HepG2 (cell line): ENCODE data around the gene ZFYVE27. TPM values are rescaled to one million over a fixed set of nuclear protein-coding genes. Genes with fewer than 3 reads are reported as not detected.

Experiments
- CBFB ChIP-seq: sonication (generic); formaldehyde crosslinking; IDR thresholded peaks from 2 replicates; pipeline ENCODE4 v1.4.0; 2020; ENCODE audit warnings: missing genetic modification reagents
- CSRNP2 ChIP-seq: sonication (generic); formaldehyde crosslinking; conservative IDR thresholded peaks from 2 replicates; pipeline ENCODE4 v1.8.0; 2022; ENCODE audit warnings: low read depth, missing genetic modification reagents
- EED ChIP-seq: sonication (generic); formaldehyde crosslinking; IDR thresholded peaks from 2 replicates; pipeline ENCODE4 v1.5.0; 2020; ENCODE audit warnings: mild to moderate bottlenecking, missing genetic modification reagents
- FOSL1 ChIP-seq: sonication (generic); formaldehyde crosslinking; IDR thresholded peaks from 2 replicates; pipeline ENCODE4 v1.9.0; 2021; ENCODE audit warnings: missing genetic modification reagents, borderline replicate concordance
- GPBP1L1 ChIP-seq: sonication (generic); formaldehyde crosslinking; IDR thresholded peaks from 2 replicates; pipeline ENCODE4 v1.5.0; 2020; ENCODE audit warnings: mild to moderate bottlenecking, missing genetic modification reagents
- KDM4B ChIP-seq: sonication (generic); formaldehyde crosslinking; IDR thresholded peaks from 2 replicates; pipeline ENCODE4 v1.4.0; 2020; ENCODE audit warnings: missing genetic modification reagents
- MEF2D ChIP-seq: sonication (generic); formaldehyde crosslinking; IDR thresholded peaks from 2 replicates; pipeline ENCODE4 v1.5.1; 2020; ENCODE audit warnings: mild to moderate bottlenecking, missing genetic modification reagents
- NR1H2 ChIP-seq: sonication (generic); formaldehyde crosslinking; IDR thresholded peaks from 2 replicates; pipeline ENCODE4 v1.8.1; 2022; ENCODE audit warnings: low read depth, missing genetic modification reagents, borderline replicate concordance
- REPIN1 ChIP-seq: sonication (generic); formaldehyde crosslinking; IDR thresholded peaks from 2 replicates; pipeline ENCODE4 v1.8.0; 2022; ENCODE audit warnings: missing genetic modification reagents, low read depth, mild to moderate bottlenecking, borderline replicate concordance
- REST ChIP-seq, 2 experiments: IDR thresholded peaks; 2 replicates each; pipeline ENCODE4 v1.6.1; 2011 to 2012; ENCODE audit warnings: low read length in 2 of 2, borderline replicate concordance in 1 of 2, low read depth in 1 of 2, mild to moderate bottlenecking in 1 of 2, moderate library complexity in 1 of 2
- ZBED4 ChIP-seq: sonication (generic); formaldehyde crosslinking; IDR thresholded peaks from 2 replicates; pipeline ENCODE4 v1.4.0; 2020; ENCODE audit warnings: missing genetic modification reagents, borderline replicate concordance
- ZMAT3 ChIP-seq: sonication (generic); formaldehyde crosslinking; conservative IDR thresholded peaks from 2 replicates; pipeline ENCODE4 v1.7.0; 2021; ENCODE audit warnings: missing genetic modification reagents
- ZNF737 ChIP-seq: sonication (generic); formaldehyde crosslinking; IDR thresholded peaks from 2 replicates; pipeline ENCODE4 v1.5.0; 2020; ENCODE audit warnings: missing genetic modification reagents, mild to moderate bottlenecking, borderline replicate concordance
- ZNF816 ChIP-seq: sonication (generic); formaldehyde crosslinking; IDR thresholded peaks from 2 replicates; pipeline ENCODE4 v1.8.0; 2022; ENCODE audit warnings: missing genetic modification reagents, mild to moderate bottlenecking, borderline replicate concordance
- polyA plus RNA-seq, 8 experiments: library from polyadenylated mRNA; depleted of rRNA in 3 of 8; stranded (reverse) in 7 of 8; unstranded in 1 of 8; fragments of >200 nt; fragmentation: Illumina TruSeq in 4 of 8; extraction: Trizol in 4 of 8; gene quantifications; 2 replicates each; pipeline versions ENCODE4 v1.2.1 to v1.2.3, GENCODE V29; 2011 to 2016; ENCODE audit warnings: low read depth in 4 of 8, missing spikeins in 1 of 8, mixed read lengths in 1 of 8; ENCODE audit not compliant: insufficient read depth in 1 of 8
- total RNA-seq, 5 experiments: library from RNA; depleted of rRNA; stranded (reverse); fragments of >200 nt; fragmentation: Illumina TruSeq; extraction: Trizol; gene quantifications; 2 replicates each; pipeline ENCODE4 v1.2.3, GENCODE V29; 2016; ENCODE audit warnings: low read depth in 1 of 5

The ZFYVE27 gene
- total and polyA plus RNA-seq, 2 of the 13 experiments (the other 11 are each of a cell fraction or from before 2014, with no cell fraction given) = 19.7 to 20.5 TPM

GRCh38 chr10:97736902-97737769, at the start of gene ZFYVE27 (continued):
- TF ChIP-seq REST (IDR thresholded peaks at IDR 0.05; ENCODE audit: borderline replicate concordance in 1 of 2, low read depth in 1 of 2, low read length in 2 of 2) = peak in 1 of 2 experiments; percentile 57; a peak in 1 of 4 replicates
- peak; percentile 91; the same call in 1 of the 2 replicates for TF ChIP-seq NR1H2 (CRISPR knock-in tag)
- peak; percentile 36; the same call in 1 of the 2 replicates for TF ChIP-seq EED (CRISPR knock-in tag)
- TF ChIP-seq MEF2D (CRISPR knock-in tag) = peak; percentile 86
- TF ChIP-seq REPIN1 (CRISPR knock-in tag) = peak; percentile 100
- no peak for TF ChIP-seq GPBP1L1 (CRISPR knock-in tag)
- peak; percentile 94 for TF ChIP-seq ZMAT3 (CRISPR knock-in tag)
- no peak for TF ChIP-seq KDM4B (CRISPR knock-in tag)
- peak; percentile 87; the same call in 1 of the 2 replicates for TF ChIP-seq ZNF816 (CRISPR knock-in tag)
- peak; percentile 84; the same call in 1 of the 2 replicates for TF ChIP-seq CSRNP2 (CRISPR knock-in tag)
- no peak for TF ChIP-seq ZBED4
- peak; percentile 76; the same call in 1 of the 2 replicates for TF ChIP-seq CBFB (CRISPR knock-in tag)
- TF ChIP-seq ZNF737 (CRISPR knock-in tag) = peak; percentile 75; the same call in 1 of the 2 replicates
- TF ChIP-seq FOSL1 (CRISPR knock-in tag) = no peak
